ENCODE data around the gene CYB5RL.

The CYB5RL gene

DNA sequence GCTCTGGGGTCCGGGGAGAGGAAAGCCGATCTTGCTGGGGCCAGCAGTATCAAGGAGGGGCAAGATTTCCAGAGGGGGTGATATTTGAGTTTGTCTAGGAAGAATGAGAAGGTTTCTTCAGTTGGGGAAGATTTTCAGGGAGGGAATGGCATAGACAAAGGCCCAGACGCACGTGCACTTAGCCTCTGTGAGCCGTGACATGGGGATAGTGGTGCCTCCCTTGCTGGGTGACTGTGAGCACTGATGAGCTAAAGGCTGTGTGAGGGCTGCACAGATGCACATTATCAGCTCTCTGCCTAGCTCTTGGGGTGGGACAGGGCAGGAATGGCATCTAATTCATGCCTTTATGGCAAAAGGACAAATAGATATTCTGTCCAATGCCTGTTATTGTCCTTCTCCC, 48.8 kb downstream of the CYB5RL start:
- FAIRE-seq, result no peak
- no peak for DNase-seq (ENCODE audit: insufficient read length)
- no peak for TF ChIP-seq TAF1 (IDR thresholded peaks at IDR 0.05; ENCODE audit: borderline replicate concordance, low read depth, low read length)
- TF ChIP-seq POLR2A (IDR thresholded peaks at IDR 0.05; ENCODE audit: low read depth, low read length), result no peak
- no peak for TF ChIP-seq POLR2AphosphoS5 (IDR thresholded peaks at IDR 0.05; ENCODE audit: low read depth, low read length)

Measured in GM12892 (cell line).